Mucosa of rectum (tissue), 2 donors: ENCODE measurements around the gene DCAF4.

Experiments
- H3K27ac ChIP-seq, 2 donors: one replicate each; pipeline ENCODE4 v1.7.0; 2013; ENCODE audit warnings: inconsistent platforms in 2 of 2, low read depth in 2 of 2, low read length in 2 of 2
- H3K27me3 ChIP-seq, 2 donors: one replicate each; pipeline ENCODE4 v1.7.0; 2013; ENCODE audit warnings: low read length in 2 of 2; ENCODE audit not compliant: control insufficient read depth in 2 of 2, insufficient read depth in 2 of 2
- H3K36me3 ChIP-seq, 2 donors: one replicate each; pipeline ENCODE4 v1.7.0; 2013; ENCODE audit warnings: low read length in 2 of 2; ENCODE audit not compliant: control insufficient read depth in 2 of 2, insufficient read depth in 2 of 2
- H3K4me1 ChIP-seq, 2 donors: one replicate each; pipeline ENCODE4 v1.7.0; 2013; ENCODE audit warnings: low read length in 2 of 2, mild to moderate bottlenecking in 1 of 2; ENCODE audit not compliant: control insufficient read depth in 2 of 2, insufficient read depth in 2 of 2
- H3K4me3 ChIP-seq, 2 donors: one replicate each; pipeline ENCODE4 v1.7.0; 2013; ENCODE audit warnings: low read length in 2 of 2
- H3K9ac ChIP-seq, 2 donors: one replicate each; pipeline ENCODE4 v1.7.0; 2013; ENCODE audit warnings: low read length in 2 of 2, low read depth in 1 of 2, mild to moderate bottlenecking in 1 of 2
- H3K9me3 ChIP-seq, 2 donors: one replicate each; pipeline ENCODE4 v1.7.0; 2013; ENCODE audit warnings: low read length in 2 of 2; ENCODE audit not compliant: control insufficient read depth in 2 of 2
- donor health status: healthy.
- donor health status: Normal muscosa, but diverticular disease.

DCAF4 gene

GRCh38 chr14:72926292-72927028 lies at the start of gene DCAF4:
Gene DCAF4 (plus strand): TSS chr14:72926464. CDS start chr14:72937979, 11,515 bp downstream.
- H3K27ac ChIP-seq, result peak within 1 kb of the TSS; percentile 87 to 90
- H3K4me3 ChIP-seq, result peak within 1 kb of the TSS; percentile 88 to 95
- no peaks in the 10 kb centered on the region for H3K9me3 ChIP-seq
- peaks cover 8 to 12% of the 10 kb centered on the region in 2 donors for H3K4me1 ChIP-seq
- peak within 1 kb of the TSS; percentile 79 to 80 for H3K9ac ChIP-seq
- no peaks in the 10 kb centered on the region for H3K27me3 ChIP-seq
- no peaks in the 10 kb centered on the region for H3K36me3 ChIP-seq

GRCh38 chr14:72876710-72877063 lies 49.6 kb upstream of the DCAF4 start:
- Histone ChIP-seq H3K36me3 (no peaks in the 10 kb centered on the region), H3K27ac (no peak overlapping the region), H3K9ac (no peak overlapping the region), H3K9me3 (no peaks in the 10 kb centered on the region), H3K27me3 (no peaks in the 10 kb centered on the region), H3K4me1 (no peaks in the 10 kb centered on the region), H3K4me3 (no peak overlapping the region)

GRCh38 chr14:72878746-72879145 lies 47.5 kb upstream of the DCAF4 start:
- no peaks in the 10 kb centered on the region for H3K27me3 ChIP-seq
- no peak overlapping the region for H3K27ac ChIP-seq
- no peak overlapping the region for H3K9ac ChIP-seq
- H3K4me1 ChIP-seq, result no peaks in the 10 kb centered on the region
- H3K9me3 ChIP-seq, result no peaks in the 10 kb centered on the region
- no peak overlapping the region for H3K4me3 ChIP-seq
- H3K36me3 ChIP-seq, result no peaks in the 10 kb centered on the region

- no peaks in the 10 kb centered on the region for H3K27me3 ChIP-seq
- H3K4me1 ChIP-seq, result no peaks in the 10 kb centered on the region
Observed at GRCh38 chr14:72879431-72879830, 46.8 kb upstream of the DCAF4 start.

GRCh38 chr14:72880164-72880563 lies 46.1 kb upstream of the DCAF4 start:
- H3K9ac ChIP-seq, result no peak overlapping the region
- no peaks in the 10 kb centered on the region for H3K4me1 ChIP-seq
- H3K27me3 ChIP-seq, result no peaks in the 10 kb centered on the region
- no peaks in the 10 kb centered on the region for H3K36me3 ChIP-seq
- no peak overlapping the region for H3K27ac ChIP-seq
- H3K9me3 ChIP-seq, result no peaks in the 10 kb centered on the region
- no peak overlapping the region for H3K4me3 ChIP-seq

More at GRCh38 chr14:72879431-72879830, 46.8 kb upstream of the DCAF4 start:
- Histone ChIP-seq H3K9me3 (no peaks in the 10 kb centered on the region), H3K4me3 (no peak overlapping the region), H3K27ac (no peak overlapping the region), H3K9ac (no peak overlapping the region), H3K36me3 (no peaks in the 10 kb centered on the region)

- Histone ChIP-seq H3K9ac (no peak overlapping the region), H3K9me3 (no peaks in the 10 kb centered on the region), H3K36me3 (no peaks in the 10 kb centered on the region), H3K4me3 (no peak overlapping the region), H3K27ac (no peak overlapping the region), H3K27me3 (no peaks in the 10 kb centered on the region), H3K4me1 (no peaks in the 10 kb centered on the region)
Observed at GRCh38 chr14:72880820-72881219, 45.4 kb upstream of the DCAF4 start.

- H3K4me3 ChIP-seq, result no peak overlapping the region
- H3K36me3 ChIP-seq, result no peaks in the 10 kb centered on the region
- no peak overlapping the region for H3K9ac ChIP-seq
- no peaks in the 10 kb centered on the region for H3K9me3 ChIP-seq
- no peaks in the 10 kb centered on the region for H3K4me1 ChIP-seq
- no peak overlapping the region for H3K27ac ChIP-seq
- no peaks in the 10 kb centered on the region for H3K27me3 ChIP-seq
Observed at GRCh38 chr14:72881543-72881942, 44.7 kb upstream of the DCAF4 start.

GRCh38 chr14:72882047-72882446 lies 44.2 kb upstream of the DCAF4 start:
- Histone ChIP-seq H3K9ac (no peak overlapping the region), H3K9me3 (no peaks in the 10 kb centered on the region), H3K27ac (no peak overlapping the region), H3K27me3 (no peaks in the 10 kb centered on the region), H3K4me1 (no peaks in the 10 kb centered on the region), H3K36me3 (no peaks in the 10 kb centered on the region), H3K4me3 (no peak overlapping the region)

GRCh38 chr14:72882463-72882862 lies 43.8 kb upstream of the DCAF4 start:
- no peaks in the 10 kb centered on the region for H3K9me3 ChIP-seq
- no peak overlapping the region for H3K9ac ChIP-seq
- H3K4me3 ChIP-seq, result no peak overlapping the region
- no peak overlapping the region for H3K27ac ChIP-seq
- no peaks in the 10 kb centered on the region for H3K4me1 ChIP-seq
- no peaks in the 10 kb centered on the region for H3K27me3 ChIP-seq
- no peaks in the 10 kb centered on the region for H3K36me3 ChIP-seq

- Histone ChIP-seq H3K4me1 (no peaks in the 10 kb centered on the region), H3K9ac (no peak overlapping the region), H3K36me3 (no peaks in the 10 kb centered on the region), H3K9me3 (no peaks in the 10 kb centered on the region), H3K27me3 (no peaks in the 10 kb centered on the region), H3K4me3 (no peak overlapping the region), H3K27ac (no peak overlapping the region)
Observed at GRCh38 chr14:72883109-72883508, 43.2 kb upstream of the DCAF4 start.
